HG02759 (cell line): ENCODE data around the gene NEO1.

ENCODE experiments used
- ATAC-seq: cut with Tn5 transposase; IDR thresholded peaks from one replicate; pipeline ENCODE4 v1.9.1; 2021; ENCODE audit warnings: mild to moderate bottlenecking, moderate library complexity; ENCODE audit not compliant: unreplicated experiment

NEO1 gene

DNA sequence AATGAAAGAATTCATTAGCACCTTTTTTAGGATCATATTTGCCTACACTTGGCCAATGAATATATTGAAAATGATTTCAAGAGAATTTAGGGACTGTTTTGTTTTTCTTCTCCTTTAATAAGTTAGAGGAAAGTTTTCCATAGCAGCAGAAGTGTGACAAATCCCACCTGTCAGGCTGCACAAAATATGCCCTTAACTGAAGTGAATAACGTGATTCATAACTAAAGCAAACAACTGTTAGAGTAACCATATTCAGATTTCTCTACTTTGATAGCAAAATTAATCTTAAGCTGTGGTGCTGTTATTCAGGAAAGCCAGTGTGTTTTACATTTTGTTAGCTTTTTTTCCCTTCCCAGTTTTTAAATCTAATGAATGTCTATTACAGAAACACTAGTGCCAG, 195.1 kb downstream of the NEO1 start:
- no peak for ATAC-seq

DNA sequence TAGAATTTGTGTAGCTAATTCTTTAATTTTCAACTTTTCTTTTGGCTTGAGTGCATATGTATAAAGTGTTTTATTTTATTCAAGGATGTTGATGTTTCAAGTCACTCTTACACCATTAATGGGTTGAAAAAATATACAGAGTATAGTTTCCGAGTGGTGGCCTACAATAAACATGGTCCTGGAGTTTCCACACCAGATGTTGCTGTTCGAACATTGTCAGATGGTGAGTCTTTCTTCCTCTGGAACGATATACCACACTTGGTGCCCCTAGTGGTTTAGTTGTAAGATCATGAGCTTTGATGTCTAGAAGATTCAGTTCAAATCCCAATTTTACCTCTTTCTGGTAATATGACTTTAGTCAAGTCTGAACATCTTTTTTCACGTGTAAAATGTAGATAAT, 197.2 kb downstream of the NEO1 start:
- no peak for ATAC-seq

DNA sequence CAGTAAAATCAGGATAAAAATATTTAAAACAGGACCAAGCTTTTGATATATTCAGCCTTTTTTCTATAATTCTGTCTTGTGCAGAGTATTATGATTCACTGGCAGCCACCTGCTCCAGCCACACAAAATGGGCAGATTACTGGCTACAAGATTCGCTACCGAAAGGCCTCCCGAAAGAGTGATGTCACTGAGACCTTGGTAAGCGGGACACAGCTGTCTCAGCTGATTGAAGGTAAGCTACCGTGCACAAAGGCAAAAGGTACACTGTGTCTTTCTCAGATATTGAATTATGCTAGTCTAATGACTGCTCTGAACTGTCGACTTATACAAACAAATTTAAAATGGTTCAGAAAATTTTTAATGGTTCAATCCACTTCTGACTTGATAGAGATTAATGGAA, 202.3 kb downstream of the NEO1 start:
- no peak for ATAC-seq

DNA sequence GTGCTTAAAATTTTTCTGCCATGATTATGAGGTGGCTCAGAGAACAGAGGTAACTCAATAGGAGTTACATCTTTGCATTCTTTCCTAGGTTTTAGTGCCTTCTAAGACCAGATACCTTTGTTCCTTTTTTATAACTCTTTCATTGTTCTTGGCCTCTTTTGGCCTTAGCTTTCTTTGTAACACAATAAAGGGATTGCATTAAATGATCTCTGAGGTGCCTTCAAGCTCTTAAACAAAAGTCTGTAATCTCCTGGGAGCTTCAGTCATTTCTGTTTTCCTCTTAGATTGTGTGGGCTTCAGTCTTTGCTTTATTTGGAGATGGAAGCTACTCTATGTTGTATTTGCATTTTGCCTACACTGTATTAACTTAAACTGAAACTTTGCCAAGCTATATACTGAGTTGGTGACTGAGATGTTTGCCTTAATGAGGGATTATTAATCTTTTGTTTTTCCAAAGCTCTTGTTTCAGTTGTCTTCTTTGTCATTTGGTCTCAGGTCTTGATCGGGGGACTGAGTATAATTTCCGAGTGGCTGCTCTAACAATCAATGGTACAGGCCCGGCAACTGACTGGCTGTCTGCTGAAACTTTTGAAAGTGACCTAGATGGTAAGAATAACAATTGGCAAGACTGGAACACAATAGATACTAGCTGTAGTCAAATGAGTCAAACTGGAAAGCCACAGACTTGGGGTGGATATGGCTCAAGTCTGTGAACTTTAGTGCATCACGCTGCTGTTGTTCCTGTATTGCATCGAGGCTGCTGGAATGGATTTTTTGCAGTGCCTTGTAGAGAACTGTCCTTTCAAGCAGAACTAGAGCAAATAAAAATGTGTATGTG, 206.2 kb downstream of the NEO1 start:
- peak; percentile 72 for ATAC-seq

DNA sequence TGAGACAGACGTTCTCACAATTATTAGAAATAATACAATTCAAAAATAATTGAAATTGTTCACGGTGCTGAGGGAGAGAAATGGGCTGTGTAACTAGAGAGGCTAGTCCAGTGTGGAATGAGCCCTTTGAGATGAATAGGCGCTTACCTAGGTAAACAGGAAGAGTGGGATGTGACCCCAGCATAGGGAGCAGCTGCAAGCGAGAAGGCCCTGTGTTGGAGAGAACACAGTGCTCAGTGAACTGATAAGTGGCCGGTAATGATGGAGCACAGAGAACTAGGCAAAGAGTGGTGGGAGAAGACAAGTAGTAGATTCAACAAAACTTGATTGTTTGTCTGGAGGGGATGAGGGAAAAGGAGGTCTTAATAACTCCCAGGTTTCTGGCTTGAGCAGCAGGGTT, 212.6 kb downstream of the NEO1 start:
- no peak for ATAC-seq

DNA sequence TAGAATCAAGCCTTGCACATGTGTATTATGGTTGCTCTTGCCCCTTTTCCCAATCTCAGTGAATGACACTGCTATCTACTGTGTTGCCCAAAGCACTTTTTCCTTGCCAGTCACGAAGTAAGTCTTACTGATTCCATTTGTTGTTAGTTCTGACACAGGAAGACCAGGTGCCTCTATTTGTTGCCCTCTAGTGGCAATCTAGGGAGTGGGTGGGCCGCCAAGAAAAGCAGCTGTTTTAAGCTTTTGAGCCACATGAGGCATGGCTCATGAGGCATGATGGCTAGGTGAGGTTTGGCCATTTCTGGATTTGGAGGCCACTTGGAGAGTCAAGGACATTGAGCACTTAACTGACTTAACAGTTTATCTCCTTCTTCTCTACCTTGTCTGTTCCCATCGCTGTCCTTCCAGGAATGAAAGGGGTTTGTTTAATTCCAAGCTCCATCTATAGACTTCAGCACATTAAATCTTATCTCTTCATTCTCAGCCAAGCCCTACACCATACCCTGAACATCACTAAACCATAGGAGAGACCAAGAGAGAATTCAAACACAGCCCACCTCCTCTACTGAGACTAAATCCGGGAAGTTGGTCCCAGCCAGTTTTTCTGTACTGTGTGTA, 213.4 kb downstream of the NEO1 start:
- ATAC-seq: no peak

GRCh38 chr15:73268457-73268856, 216.2 kb downstream of the NEO1 start:
- no peak for ATAC-seq

DNA sequence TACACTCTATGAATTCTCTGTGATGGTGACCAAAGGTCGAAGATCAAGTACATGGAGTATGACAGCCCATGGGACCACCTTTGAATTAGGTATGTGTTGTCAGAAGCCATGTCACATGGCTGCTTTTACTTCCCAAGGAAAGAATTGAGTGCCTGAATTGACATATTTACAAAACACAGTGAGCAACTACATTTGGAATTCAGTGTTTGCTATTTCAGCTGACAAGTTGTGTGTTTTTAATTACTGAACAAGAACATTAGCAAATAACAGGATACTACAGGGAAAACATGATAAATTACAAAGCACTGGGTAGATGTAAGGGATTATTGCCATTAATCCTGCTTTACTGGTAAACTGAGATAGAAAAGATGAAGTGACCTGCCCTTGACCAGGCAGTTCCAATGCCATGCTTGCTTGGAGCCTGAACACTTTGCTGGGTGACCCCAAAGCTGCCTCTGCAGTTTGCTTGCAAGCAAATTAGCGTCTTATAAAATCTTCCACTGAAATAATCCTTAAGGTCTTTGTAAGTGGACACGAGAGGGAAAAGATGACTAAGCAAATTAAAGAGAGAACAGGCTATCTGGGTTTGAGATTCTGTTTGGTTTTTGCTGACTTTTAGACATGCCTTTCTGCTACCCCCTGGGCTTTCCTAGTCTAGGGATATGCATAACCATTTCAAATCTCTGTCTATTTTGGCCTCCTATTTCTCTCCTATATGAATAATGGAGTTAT, 218.3 kb downstream of the NEO1 start:
- no peak for ATAC-seq

- no peak for ATAC-seq
Observed at GRCh38 chr15:73273181-73274002, 221.1 kb downstream of the NEO1 start.

DNA sequence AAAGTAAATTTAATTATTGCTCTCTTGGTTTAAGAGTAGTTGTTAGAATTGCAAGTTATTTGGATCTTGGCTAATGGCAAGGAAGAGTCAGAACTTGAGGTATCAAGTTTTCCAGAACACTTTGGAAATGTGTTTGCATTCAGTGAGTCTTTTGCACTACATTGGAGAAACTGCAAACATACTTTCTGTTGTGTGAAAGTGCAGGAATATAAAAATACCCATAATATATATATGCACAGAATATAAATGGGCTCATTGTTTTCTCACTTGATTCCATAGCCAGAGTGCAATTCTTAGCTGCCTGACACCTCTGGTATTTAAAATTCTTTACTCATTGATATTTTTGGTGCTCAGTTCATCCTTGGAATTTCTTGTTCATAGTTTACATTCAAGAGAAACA, 223.6 kb downstream of the NEO1 start:
- no peak for ATAC-seq

GRCh38 chr15:73282567-73283365, 230.5 kb downstream of the NEO1 start:
- ATAC-seq: no peak

DNA sequence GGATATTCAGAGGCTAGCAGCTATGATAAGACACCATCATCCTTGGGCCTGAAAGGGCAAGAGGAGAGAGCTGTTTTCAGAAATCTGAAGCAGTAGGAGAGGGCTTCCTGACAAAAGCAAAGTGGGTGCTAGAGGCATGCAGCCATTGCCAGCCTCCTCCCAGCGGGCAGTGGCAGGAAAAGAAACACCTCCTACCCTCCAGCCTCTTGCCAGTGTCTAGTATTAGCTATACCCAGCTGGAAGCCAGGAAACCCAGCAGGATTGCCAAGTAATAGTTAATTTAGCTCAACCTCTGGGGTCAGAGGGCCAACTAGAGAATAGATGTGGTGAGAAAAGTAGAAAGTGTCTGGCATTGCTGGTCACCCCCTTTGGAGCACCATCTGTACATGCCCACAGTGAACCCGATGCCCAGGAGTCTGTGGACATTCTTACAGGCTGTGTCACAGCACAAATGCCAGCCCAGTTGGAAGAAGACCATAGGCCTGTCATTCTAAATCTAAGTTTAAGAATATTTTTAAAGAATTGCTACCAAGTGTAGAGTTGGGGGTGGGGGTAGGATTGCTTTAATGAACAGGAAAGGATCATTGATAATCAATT, 231.2 kb downstream of the NEO1 start:
- no peak for ATAC-seq

- ATAC-seq: no peak
Observed at GRCh38 chr15:73284090-73284716, 231.9 kb downstream of the NEO1 start.

DNA sequence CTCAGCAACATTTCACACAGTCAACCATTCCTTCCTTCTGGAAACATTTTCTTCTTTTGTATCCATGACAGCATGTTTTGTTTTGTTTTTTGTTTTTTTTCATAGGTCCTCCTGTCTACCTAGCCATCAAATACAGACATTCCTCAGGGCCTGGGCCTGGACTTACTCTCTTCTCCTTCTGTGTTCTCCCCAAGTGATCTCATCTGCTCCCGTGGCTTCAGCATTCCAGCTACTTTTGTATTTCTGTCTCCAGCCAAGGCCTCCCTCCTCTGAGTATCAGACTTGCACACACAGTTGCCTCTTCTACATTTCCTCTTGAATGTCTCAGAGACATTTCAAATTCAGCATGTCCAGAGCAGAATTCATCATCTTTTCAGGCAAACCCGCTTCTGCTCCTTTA, 234.0 kb downstream of the NEO1 start:
- no peak for ATAC-seq

GRCh38 chr15:73287019-73287418, 234.8 kb downstream of the NEO1 start:
- ATAC-seq: no peak

DNA sequence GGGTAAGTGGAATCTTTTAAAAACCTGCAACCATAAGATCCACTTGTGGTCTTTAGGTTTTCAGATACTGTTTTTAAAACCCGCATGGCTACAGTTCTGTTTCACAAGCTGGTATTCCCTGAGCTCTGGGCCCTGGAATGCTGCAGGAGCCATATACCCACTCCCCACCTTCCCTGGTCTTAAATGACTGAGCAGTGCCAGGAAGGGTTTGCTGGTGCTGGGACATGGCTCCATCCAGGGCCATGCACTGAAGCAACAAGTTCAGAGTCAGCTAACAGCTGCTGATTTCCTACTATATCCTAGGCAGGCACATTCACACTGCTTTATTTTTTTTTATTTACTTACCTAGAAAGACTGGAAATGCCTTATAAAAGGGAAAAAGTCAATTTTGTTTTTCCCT, 239.2 kb downstream of the NEO1 start:
- ATAC-seq: no peak

DNA sequence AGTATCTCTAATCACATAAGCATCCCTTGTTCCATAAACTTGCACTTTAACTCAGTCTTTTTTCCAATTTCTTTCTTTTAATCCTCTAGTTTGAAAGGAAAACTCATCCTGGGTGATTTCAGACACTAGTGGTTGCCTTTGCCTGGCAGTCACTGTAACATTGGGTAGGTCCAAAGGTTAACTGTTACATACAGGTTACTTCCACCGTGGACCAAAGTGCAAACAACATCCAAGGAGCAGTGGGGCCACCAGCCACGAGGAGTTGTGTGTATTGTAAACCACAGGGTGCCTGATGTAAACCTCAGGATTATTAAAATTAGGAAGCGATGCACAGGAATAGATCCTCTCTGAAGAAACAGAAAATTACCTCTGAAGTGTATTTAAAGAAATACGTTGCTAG, 241.5 kb downstream of the NEO1 start:
- ATAC-seq: no peak

DNA sequence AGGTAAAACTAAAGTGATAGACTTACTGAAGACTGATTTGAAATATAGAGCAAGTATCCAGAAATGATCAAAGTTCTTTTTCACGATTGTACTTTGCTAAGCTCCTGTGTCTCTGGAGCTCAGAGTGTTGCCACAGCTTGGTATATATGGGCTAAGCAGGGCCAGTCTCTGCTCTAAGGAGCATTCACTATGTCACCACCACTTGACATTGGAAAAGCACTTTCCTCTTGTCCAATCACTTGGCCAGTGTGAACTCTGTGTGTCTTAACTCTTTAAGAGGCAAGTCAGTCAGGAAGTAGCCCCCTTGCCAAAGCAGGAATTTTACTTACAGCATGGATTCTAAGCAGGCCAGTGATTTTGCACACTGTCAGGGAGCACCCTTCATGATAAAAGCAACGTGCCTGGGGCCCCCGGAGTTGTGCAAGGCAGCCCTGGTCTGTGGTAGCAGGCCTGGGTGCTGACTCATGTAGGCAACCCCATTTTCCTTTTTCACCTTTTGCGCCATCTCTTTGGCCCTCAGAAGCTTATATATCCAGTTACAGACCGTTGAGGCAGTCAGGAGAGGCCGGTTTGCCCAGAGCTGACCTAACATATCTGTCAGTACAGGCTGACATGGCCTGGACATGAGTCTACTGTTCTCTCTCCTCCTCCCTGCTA, 243.5 kb downstream of the NEO1 start:
- ATAC-seq: no peak
